HG03039 (cell line): ENCODE measurements around the gene OR2AT4.
"Not testable (repeated sequence)": the region's sequence is repeated elsewhere in the genome, so short reads cannot be mapped to it uniquely, and the experiment has no call there.

Source experiments
- ATAC-seq: cut with Tn5 transposase; IDR thresholded peaks from one replicate; pipeline ENCODE4 v1.9.1; 2021; ENCODE audit warnings: mild to moderate bottlenecking, moderate library complexity; ENCODE audit not compliant: unreplicated experiment

OR2AT4 gene

DNA sequence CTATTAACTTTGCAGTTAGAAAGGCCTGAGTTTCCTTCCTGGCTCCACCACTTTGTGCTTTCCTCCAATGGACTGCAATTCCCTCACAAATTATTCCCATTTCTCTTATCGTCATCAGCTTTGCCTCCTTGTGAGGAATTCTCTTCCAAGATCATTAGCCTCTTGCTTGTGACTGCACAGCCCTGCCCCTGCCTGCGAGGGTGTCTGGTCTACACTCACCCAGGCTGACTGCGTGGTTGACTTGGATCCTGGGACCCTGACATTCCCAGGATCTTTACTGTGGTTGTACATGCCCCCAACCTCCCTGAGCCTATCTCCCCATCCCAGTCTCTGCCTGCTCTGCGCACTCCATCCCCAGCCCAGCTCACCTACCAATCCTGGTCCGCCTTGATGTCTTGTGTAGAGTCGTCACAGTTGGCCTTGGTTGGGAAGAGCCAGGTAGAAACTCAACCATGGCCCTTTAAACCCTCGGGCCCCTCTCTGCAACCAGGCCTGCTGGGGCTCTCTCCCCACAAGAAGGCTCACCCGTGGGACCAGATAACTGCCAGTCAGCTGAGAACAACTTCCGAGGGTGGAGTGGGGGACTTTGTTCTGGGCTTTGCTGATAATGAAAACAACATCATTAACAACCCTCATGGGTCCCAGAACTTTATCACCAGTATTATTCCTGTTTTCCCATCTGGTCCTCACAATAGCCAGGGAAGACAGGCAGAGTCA lies at the start of gene OR2AT4:
Gene OR2AT4, minus strand, starts transcription at position 421 of the 717 bp plus-strand sequence.
- no peak for ATAC-seq

DNA sequence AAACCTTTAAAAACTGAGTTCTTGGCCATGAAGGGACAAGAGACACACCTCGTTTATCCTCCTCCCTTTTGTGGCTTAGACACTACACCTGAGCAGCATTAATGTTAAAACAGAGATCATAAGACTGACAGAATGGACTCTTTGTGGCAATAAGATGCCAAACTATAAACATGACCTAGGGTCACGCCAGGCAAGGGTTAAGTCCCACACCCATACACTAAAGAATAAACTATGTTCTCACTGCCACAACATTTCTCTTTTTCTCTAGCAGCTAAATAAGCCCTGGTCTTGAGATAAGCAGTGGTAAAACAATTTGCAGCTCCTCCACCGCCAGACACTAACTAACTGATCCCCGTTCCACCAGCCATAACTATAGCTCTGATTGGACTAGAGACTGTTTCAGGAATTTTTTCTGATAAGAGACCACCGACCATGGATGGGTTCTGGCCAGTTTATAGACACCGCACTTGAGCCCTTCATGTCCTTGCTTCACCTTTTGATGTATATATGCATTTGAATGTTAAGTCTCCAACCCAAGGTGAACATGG lies 49.4 kb upstream of the OR2AT4 start:
- ATAC-seq: no peak

DNA sequence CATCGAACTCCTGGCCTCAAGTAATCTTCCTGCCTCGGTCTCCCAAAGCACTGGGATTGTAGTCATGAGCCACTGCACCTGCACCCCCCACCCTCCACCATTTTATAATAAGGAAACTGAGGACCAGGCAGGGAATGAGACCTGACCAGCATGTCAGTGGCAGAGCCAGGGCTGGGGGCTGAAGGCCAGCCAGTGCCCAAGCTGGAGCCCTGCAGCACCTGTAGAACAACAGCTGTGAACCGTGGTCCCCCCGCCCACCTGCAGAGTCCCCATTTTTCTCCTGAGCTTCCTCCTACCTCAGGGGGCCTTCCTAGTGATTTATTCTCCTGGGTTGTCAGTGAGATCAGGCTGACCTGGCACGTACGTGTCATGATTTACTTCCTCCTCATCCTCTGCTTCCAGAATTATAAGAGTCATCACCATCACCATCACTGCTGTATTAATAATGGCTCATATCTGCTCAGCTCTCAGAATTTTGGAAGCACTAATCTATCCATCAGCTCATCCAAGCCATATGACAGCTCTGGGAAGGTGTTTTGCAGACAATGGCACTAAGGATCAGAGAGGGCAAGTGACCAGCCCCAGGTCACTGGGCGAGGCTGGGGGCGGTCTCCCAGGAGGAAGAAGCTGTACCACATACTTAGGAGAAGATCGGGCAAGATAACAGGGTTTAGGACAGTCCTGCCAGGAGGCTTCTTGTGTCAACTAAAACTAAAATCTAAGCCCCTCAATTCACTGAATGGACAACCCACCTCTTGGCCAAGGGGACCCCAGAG lies 48.7 kb upstream of the OR2AT4 start:
- ATAC-seq: no peak

GRCh38 chr11:75144716-75145014 lies 48.0 kb upstream of the OR2AT4 start:
- ATAC-seq: no peak

DNA sequence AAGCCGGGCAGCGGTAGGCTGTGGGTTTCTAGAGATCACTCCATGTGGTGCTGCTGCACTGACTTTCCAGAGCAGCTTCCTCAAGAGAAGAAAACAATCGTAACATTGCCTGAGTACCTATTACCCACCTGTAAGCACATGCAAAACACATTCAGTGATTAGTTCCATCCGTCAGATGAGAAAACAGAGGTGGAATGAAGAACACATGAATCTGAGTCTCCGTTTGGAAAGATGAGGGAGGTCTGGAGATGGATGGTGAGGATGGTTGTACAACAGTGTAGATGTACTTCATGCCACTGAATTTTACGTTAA lies 46.7 kb upstream of the OR2AT4 start:
- no peak for ATAC-seq

GRCh38 chr11:75142714-75143419 lies 46.2 kb upstream of the OR2AT4 start:
- peak; percentile 54 for ATAC-seq

GRCh38 chr11:75141166-75141565 lies 44.5 kb upstream of the OR2AT4 start:
- ATAC-seq: no peak

DNA sequence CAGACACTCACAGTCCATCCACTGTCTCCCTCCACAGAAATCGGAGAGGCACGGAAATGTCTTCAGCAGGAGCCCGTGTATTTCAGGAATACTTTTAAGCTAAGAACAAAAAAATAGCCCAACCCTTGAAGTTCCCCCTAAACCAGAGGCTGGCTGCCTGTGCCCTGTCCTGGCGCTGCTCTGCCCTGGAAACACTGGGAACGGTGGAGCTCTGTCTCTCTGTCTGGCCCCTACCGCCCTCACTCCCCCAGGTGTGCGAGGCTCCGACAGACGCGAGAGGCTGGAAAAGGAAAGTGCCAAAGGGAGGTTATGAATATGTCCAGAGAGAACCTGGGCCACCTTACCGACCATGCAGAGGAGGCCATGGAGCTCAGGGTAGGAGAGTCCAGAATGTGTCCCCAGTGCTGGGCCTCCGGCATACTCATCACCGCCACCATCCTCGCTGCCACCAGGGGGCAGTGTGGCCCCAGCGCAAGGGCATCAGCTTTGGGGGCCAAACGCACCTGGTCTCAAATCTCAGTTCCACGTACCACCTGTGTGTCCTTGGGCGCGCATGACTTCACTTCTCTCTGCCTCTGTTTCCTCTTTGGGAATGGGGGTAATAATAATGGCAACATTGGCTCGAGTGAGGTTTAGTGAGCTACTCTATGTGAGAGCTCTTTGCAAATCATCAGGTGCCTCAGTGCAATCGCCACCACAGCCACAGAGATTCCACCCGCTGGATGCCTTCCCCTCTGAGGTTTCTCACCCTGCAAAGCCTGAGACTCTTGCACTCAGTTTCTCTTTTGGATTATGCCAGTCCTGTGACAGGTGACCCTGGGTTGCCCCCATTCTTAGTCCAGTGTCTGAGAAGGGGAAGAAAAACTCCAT lies 43.8 kb upstream of the OR2AT4 start:
- peak; percentile 45 for ATAC-seq

DNA sequence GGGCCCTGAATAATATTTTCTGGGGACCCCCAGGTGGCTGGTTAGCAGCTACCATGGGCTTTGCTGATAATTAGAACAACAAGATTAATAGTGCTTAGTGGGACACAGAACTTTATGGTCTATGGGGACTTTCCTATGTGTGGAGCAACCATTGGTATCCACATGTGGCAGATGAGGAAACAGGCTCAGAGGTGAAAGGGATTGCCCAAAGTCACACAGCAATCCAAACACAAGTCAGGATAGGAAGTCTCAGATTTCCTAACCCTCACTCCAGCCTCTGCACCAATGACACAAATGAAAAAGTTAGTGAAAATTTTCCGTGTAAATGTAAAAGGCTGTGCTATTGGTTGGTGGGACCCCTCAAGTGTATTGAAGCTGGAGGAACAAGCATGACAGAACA lies 39.0 kb upstream of the OR2AT4 start:
- ATAC-seq: no peak

DNA sequence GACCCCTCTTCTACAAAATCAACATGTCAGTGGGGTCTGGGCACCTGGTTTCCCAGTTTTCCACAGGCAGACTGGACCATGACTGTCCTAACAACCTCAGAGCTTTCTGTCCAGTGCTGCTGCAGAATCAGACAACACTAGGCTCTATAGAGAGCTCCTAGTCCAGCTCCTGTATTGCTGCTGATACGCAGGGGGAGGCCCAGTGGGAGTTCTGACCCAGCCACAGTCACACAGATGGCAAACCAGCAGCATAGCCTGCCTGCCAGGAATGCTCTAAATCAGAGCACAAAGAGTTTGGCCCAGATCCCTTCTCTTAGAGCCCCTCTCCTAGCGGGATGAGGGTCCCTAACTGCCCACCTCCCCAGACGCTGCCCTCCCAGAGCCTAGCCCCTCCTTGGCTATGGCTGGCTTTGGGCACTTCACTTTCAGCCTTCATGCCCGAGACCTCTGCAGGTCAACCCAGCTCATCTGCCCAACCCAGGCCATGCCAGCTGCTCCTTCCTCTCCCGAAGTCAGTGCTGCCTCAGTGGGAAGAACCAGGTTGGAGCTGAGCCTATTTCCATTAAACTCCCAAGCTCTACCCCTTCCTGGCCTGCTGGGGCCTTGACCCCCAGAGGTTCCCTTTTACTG lies 38.5 kb upstream of the OR2AT4 start:
- ATAC-seq: no peak

- no peak for ATAC-seq
These were observed 37.3 kb upstream of the OR2AT4 start for GRCh38 chr11:75133976-75134375.

DNA sequence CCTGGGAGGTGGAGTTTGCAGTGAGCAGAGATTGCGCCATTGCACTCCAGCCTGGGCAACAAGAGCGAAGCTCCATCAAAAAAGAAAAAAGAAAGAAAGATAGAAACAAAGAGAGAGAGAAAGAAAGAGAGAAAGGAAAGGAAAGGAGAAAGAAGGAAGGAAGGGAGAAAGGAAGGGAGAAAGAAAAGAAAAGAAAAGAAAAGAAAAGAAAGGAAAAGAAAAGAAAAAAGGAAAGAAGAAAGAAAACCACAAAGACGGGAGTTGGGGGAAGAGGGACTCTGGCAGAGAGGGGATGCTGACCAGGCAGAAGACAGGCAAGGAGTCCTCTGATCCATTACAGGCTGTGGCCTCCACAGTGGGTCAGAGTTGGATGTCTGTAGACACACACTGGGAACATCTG lies 35.4 kb upstream of the OR2AT4 start:
- no peak for ATAC-seq

GRCh38 chr11:75126564-75126963 lies 29.9 kb upstream of the OR2AT4 start:
- ATAC-seq: no peak

DNA sequence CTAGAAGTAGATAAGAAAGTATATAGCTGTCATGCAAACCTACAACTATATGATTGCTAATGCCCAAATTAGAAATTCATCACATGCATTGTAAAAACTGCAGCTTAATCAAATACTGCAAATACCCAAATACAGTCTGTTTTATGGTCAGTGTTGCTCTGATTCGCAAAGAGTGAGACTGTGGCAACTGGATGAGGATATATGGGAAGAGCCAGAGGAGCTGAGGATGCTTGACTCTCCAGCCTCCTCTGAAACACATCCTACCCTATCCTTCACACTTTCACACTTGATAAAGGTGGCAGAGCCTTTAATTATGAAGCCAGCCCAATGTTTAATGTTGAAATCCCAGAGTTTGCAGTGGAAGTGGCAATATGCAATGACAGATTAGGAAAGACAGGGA lies 21.9 kb upstream of the OR2AT4 start:
- ATAC-seq: no peak

GRCh38 chr11:75114465-75114864 lies 17.8 kb upstream of the OR2AT4 start:
- ATAC-seq: no peak

GRCh38 chr11:75113030-75113429 lies 16.4 kb upstream of the OR2AT4 start:
- ATAC-seq: no peak

GRCh38 chr11:75112200-75112599 lies 15.5 kb upstream of the OR2AT4 start:
- ATAC-seq: no peak

GRCh38 chr11:75107187-75107586 lies 10.5 kb upstream of the OR2AT4 start:
- ATAC-seq: no peak

DNA sequence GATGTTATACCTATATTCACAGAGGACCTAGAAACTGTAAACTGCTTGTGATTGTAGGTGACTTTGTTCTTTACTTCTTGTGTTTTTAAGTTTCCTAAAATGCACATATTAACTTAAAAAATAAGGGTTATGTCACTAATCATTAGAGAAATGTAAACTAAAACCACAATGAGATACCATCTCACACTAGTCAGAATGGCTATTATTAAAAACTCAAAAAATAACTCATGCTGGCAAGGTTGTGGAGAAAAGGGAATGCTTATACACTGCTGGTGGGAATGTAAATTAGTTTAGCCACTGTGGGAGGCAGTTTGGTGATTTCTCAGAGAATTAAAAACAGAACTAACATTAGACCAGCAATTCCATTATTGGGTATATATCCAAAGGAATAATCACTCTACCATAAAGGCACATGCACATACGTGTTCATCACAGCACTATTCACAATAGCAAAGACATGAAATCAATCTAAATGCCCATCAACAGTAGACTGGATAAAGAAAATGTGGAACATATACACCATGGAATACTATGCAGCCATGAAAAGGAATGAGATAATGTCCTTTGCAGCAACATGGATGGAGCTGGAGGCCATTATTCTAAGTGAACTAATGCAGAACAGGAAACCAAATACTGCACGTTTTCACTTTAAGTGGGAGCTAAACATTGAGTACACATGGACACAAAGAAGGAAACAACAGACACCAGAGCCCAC lies 9.4 kb upstream of the OR2AT4 start:
- not testable (repeated sequence) for ATAC-seq

DNA sequence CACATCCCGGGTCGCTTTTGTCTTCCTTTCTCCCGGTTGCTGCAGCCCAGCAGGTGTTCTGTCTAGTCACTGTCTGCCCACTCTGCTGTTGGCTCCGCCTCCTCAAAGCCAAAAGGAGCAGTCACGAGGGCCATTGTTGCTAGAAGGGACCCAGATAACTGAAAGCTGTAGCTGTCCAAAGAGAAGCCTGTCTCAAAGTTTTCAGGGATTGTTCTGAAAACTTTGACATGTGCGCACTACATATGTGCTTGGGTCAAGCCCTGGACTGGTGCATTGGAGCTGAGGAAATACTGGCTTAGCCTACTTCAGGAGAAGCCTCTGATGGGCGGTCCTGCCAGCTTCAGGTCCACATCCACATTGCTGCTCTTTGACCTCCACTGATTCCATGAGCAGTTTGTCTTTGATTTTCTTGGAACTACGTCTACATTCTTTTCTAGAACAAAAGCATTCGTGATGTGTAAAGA lies 8.8 kb upstream of the OR2AT4 start:
- ATAC-seq: no peak
